Mesenchymal stem cell (in vitro differentiated cells and primary cell): ENCODE data around the gene DACT2.
A peak's percentile ranks its signal among the peaks of the same experiment; 100 is the strongest.

Experiments used
- DNase-seq: peaks from one replicate; pipeline ENCODE4 v3.0.0-alpha.2; 2013
- H2AFZ ChIP-seq: one replicate; pipeline ENCODE4 v1.6.1; 2013; ENCODE audit warnings: low read depth, mild to moderate bottlenecking, control low read depth, inconsistent platforms, low read length, moderate library complexity
- H2AK5ac ChIP-seq: 2 replicates; pipeline ENCODE4 v1.6.1; 2013; ENCODE audit warnings: low read length, moderate library complexity, mild to moderate bottlenecking, inconsistent platforms; ENCODE audit not compliant: severe bottlenecking
- H2BK120ac ChIP-seq: one replicate; pipeline ENCODE4 v1.6.1; 2013; ENCODE audit warnings: low read depth, mild to moderate bottlenecking, inconsistent platforms, low read length, moderate library complexity
- H2BK12ac ChIP-seq, 2 experiments: one replicate each; pipeline ENCODE4 v1.6.1; 2013; ENCODE audit warnings: inconsistent platforms in 2 of 2, low read length in 2 of 2, mild to moderate bottlenecking in 2 of 2, moderate library complexity in 2 of 2, control low read depth in 1 of 2
- H2BK15ac ChIP-seq: one replicate; pipeline ENCODE4 v1.6.1; 2013; ENCODE audit warnings: mild to moderate bottlenecking, low read depth, inconsistent platforms; ENCODE audit not compliant: poor library complexity, severe bottlenecking
- H2BK5ac ChIP-seq: 2 replicates; pipeline ENCODE4 v1.6.1; 2013; ENCODE audit warnings: low read depth, mild to moderate bottlenecking, low read length, control low read depth, inconsistent platforms; ENCODE audit not compliant: poor library complexity, severe bottlenecking
- H3K14ac ChIP-seq, 2 experiments: one replicate each; pipeline ENCODE4 v1.6.1; 2013; ENCODE audit warnings: inconsistent platforms in 2 of 2, low read length in 2 of 2, control low read depth in 1 of 2, mild to moderate bottlenecking in 1 of 2, moderate library complexity in 1 of 2
- H3K18ac ChIP-seq, 2 experiments: one replicate each; pipeline ENCODE4 v1.6.1; 2013; ENCODE audit warnings: inconsistent platforms in 2 of 2, low read length in 2 of 2, control low read depth in 1 of 2, low read depth in 1 of 2, mild to moderate bottlenecking in 1 of 2
- H3K23ac ChIP-seq, 2 experiments: one replicate each; pipeline ENCODE4 v1.6.1; 2013; ENCODE audit warnings: inconsistent platforms in 2 of 2, low read length in 2 of 2, mild to moderate bottlenecking in 2 of 2, moderate library complexity in 2 of 2, control low read depth in 1 of 2
- H3K27ac ChIP-seq: 2 replicates; pipeline ENCODE4 v1.5.1; 2013; ENCODE audit warnings: mild to moderate bottlenecking, moderate library complexity, low read length, control low read depth, inconsistent platforms; ENCODE audit not compliant: poor library complexity, severe bottlenecking
- H3K27me3 ChIP-seq, 2 experiments: 2 replicates each; pipeline versions ENCODE4 v1.6.1 to v1.7.0; 2013; ENCODE audit warnings: low read length in 2 of 2, mild to moderate bottlenecking in 2 of 2, moderate library complexity in 2 of 2, control low read depth in 1 of 2, inconsistent platforms in 1 of 2; ENCODE audit not compliant: control insufficient read depth in 1 of 2, insufficient read depth in 1 of 2
- H3K36me3 ChIP-seq, 2 experiments: 2 replicates each; pipeline versions ENCODE4 v1.6.1 to v1.7.0; 2013; ENCODE audit warnings: low read length in 2 of 2, control low read depth in 1 of 2, inconsistent platforms in 1 of 2, low read depth in 1 of 2, mild to moderate bottlenecking in 1 of 2; ENCODE audit not compliant: insufficient read depth in 2 of 2, control insufficient read depth in 1 of 2
- H3K4ac ChIP-seq, 2 experiments: one replicate each; pipeline ENCODE4 v1.6.1; 2013; ENCODE audit warnings: inconsistent platforms in 2 of 2, low read length in 2 of 2, mild to moderate bottlenecking in 2 of 2, moderate library complexity in 2 of 2, control low read depth in 1 of 2, low read depth in 1 of 2
- H3K4me1 ChIP-seq: 2 replicates; pipeline ENCODE4 v1.6.1; 2013; ENCODE audit warnings: low read depth, low read length, control low read depth; ENCODE audit not compliant: control insufficient read depth, insufficient read depth
- H3K4me2 ChIP-seq: 2 replicates; pipeline ENCODE4 v1.6.1; 2013; ENCODE audit warnings: low read length, mild to moderate bottlenecking, inconsistent platforms; ENCODE audit not compliant: poor library complexity, severe bottlenecking
- H3K4me3 ChIP-seq, 2 experiments: 2 replicates each; pipeline versions ENCODE4 v1.5.1 to v1.7.0; 2013; ENCODE audit warnings: low read length in 2 of 2, mild to moderate bottlenecking in 2 of 2, control low read depth in 1 of 2, low read depth in 1 of 2; ENCODE audit not compliant: insufficient read depth in 1 of 2
- H3K79me1 ChIP-seq: replicated peaks from 2 replicates; pipeline ENCODE4 v1.6.1; 2013; ENCODE audit warnings: mild to moderate bottlenecking, control low read depth, low read length, inconsistent platforms; ENCODE audit not compliant: poor library complexity, severe bottlenecking
- H3K9ac ChIP-seq: 2 replicates; pipeline ENCODE4 v1.7.0; 2013; ENCODE audit warnings: mild to moderate bottlenecking, low read length, moderate library complexity
- H3K9me3 ChIP-seq: 2 replicates; pipeline ENCODE4 v1.7.0; 2013; ENCODE audit warnings: mild to moderate bottlenecking, low read length; ENCODE audit not compliant: control insufficient read depth
- H4K8ac ChIP-seq: one replicate; pipeline ENCODE4 v1.6.1; 2013; ENCODE audit warnings: inconsistent platforms, mild to moderate bottlenecking, low read length, moderate library complexity
- H4K91ac ChIP-seq: one replicate; pipeline ENCODE4 v1.6.1; 2013; ENCODE audit warnings: mild to moderate bottlenecking, low read length, inconsistent platforms
- WGBS: methylation state at CpG from one replicate; pipeline ENCODE4 v1.1.7; 2013; ENCODE audit warnings: mixed read lengths; 5-methylcytosine and 5-hydroxymethylcytosine counted together

The DACT2 gene

GRCh38 chr6:168315596-168315995 lies 4.0 kb downstream of the DACT2 start:
- Histone ChIP-seq H2AFZ (no peak overlapping the region), H4K8ac (no peak overlapping the region), H3K27me3 (peaks cover 28 to 51% of the 10 kb centered on the region in 2 experiments), H3K27ac (no peak overlapping the region), H3K9me3 (peaks cover 3% of the 10 kb centered on the region), H3K4me2 (no peak overlapping the region), H2BK120ac (no peak overlapping the region), H2BK5ac (no peak overlapping the region), H3K79me1 (no peaks in the 10 kb centered on the region), H3K4me1 (peaks cover 28% of the 10 kb centered on the region), H3K14ac (no peak overlapping the region), H3K4me3 (no peak overlapping the region), H2BK15ac (no peak overlapping the region), H2AK5ac (no peak overlapping the region), H3K23ac (no peak overlapping the region), H3K4ac (no peak overlapping the region), H3K18ac (no peak overlapping the region), H2BK12ac (no peak overlapping the region), H3K9ac (no peak overlapping the region), H3K36me3 (no peaks in the 10 kb centered on the region), H4K91ac (no peak overlapping the region)
- no peak for DNase-seq
- WGBS = 86% methylated on average over 4 of the region's 5 CpGs

DNA sequence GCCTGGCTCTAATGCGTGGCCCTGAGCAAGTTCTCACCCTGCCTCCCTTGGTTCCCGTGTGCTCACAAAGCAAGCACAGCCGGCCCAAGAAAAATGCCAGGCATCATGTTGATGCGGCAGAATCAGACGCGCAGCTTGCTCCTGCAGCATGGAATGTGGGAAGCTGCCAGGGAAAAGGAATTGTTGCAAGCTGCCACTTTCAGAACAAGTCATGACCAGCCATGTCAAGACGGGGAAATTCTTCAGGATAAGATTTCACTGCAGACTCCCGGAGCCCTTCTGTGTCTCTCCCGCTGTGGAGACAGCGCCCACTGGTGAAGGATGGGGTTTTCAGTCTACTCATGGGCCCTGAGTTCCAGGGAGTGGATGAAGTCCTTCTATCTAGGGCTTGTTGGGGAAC lies 4.6 kb downstream of the DACT2 start:
- H2BK15ac ChIP-seq = no peak overlapping the region
- 80% methylated on average over 10 of the region's 10 CpGs for WGBS

GRCh38 chr6:168314021-168314420 lies 5.6 kb downstream of the DACT2 start:
- Histone ChIP-seq H3K36me3 (no peaks in the 10 kb centered on the region), H4K8ac (no peak overlapping the region), H3K9me3 (no peaks in the 10 kb centered on the region), H2BK5ac (no peak overlapping the region), H3K4me3 (no peak overlapping the region), H2AK5ac (peak overlapping the region; percentile 38), H2AFZ (no peak overlapping the region), H3K27ac (no peak overlapping the region), H3K79me1 (no peaks in the 10 kb centered on the region), H3K23ac (no peak overlapping the region), H3K9ac (no peak overlapping the region), H3K4ac (no peak overlapping the region), H2BK12ac (peak overlapping the region in 1 of 2 experiments; percentile 5), H3K4me1 (peaks cover 21% of the 10 kb centered on the region), H3K27me3 (peaks cover 22 to 45% of the 10 kb centered on the region in 2 experiments), H3K14ac (no peak overlapping the region), H3K4me2 (no peak overlapping the region), H4K91ac (no peak overlapping the region), H3K18ac (no peak overlapping the region), H2BK15ac (no peak overlapping the region), H2BK120ac (no peak overlapping the region)
- 67% methylated on average over 12 of the region's 12 CpGs for whole genome bisulfite sequencing
- DNase-seq = no peak

More for the DNA sequence above, 4.6 kb downstream of the DACT2 start:
- Histone ChIP-seq H3K9me3 (no peaks in the 10 kb centered on the region), H3K36me3 (no peaks in the 10 kb centered on the region), H2AFZ (no peak overlapping the region), H3K4me3 (no peak overlapping the region), H4K8ac (no peak overlapping the region), H3K23ac (no peak overlapping the region), H3K4me1 (peaks cover 28% of the 10 kb centered on the region), H3K14ac (no peak overlapping the region), H3K18ac (no peak overlapping the region), H3K4ac (no peak overlapping the region), H3K4me2 (no peak overlapping the region), H2BK5ac (no peak overlapping the region), H2AK5ac (no peak overlapping the region), H3K27ac (no peak overlapping the region), H4K91ac (no peak overlapping the region), H2BK120ac (no peak overlapping the region), H2BK12ac (no peak overlapping the region), H3K9ac (no peak overlapping the region), H3K27me3 (peaks cover 24 to 46% of the 10 kb centered on the region in 2 experiments), H3K79me1 (no peaks in the 10 kb centered on the region)
- DNase-seq = no peak

- Histone ChIP-seq H2AK5ac (no peak overlapping the region), H3K4me3 (no peak overlapping the region), H2BK5ac (no peak overlapping the region), H3K9me3 (no peaks in the 10 kb centered on the region), H2BK15ac (no peak overlapping the region), H3K4me2 (no peak overlapping the region), H3K36me3 (no peaks in the 10 kb centered on the region), H2BK120ac (peak overlapping the region; percentile 36), H3K9ac (no peak overlapping the region), H3K4ac (no peak overlapping the region), H3K79me1 (no peaks in the 10 kb centered on the region), H3K27me3 (peaks cover 17 to 40% of the 10 kb centered on the region in 2 experiments), H3K23ac (no peak overlapping the region), H3K27ac (no peak overlapping the region), H2BK12ac (no peak overlapping the region), H3K18ac (no peak overlapping the region), H4K8ac (peak overlapping the region; percentile 51), H3K4me1 (peaks cover 17% of the 10 kb centered on the region), H3K14ac (no peak overlapping the region), H2AFZ (no peak overlapping the region), H4K91ac (no peak overlapping the region)
- no peak for DNase-seq
- WGBS = 14% methylated on average over 12 of the region's 15 CpGs
Observed at GRCh38 chr6:168313431-168314011, 6.1 kb downstream of the DACT2 start.
